Aorta (tissue), 5 donors: ENCODE measurements around the gene CLEC2D. TPM values are rescaled to one million over a fixed set of nuclear protein-coding genes. Genes with fewer than 3 reads are reported as not detected.

ENCODE experiments used
- ATAC-seq: fragments of 200-7000 bp; cut with Tn5 transposase; one replicate; pipeline ENCODE4 v1.9.1; 2022; ENCODE audit warnings: moderate library complexity; ENCODE audit not compliant: low FRiP score
- DNase-seq, 2 donors: peaks; one replicate each; pipeline ENCODE4 v3.0.0-alpha.2; 2020
- H3K27ac ChIP-seq, 2 donors: one replicate each; pipeline ENCODE4 v1.5.1; 2013; ENCODE audit warnings: low read length in 2 of 2, mild to moderate bottlenecking in 2 of 2, moderate library complexity in 2 of 2, control low read depth in 1 of 2, inconsistent platforms in 1 of 2, low read depth in 1 of 2
- H3K27me3 ChIP-seq, 2 donors: one replicate each; pipeline ENCODE4 v1.6.1; 2013; ENCODE audit warnings: control low read depth in 1 of 2, low read length in 1 of 2, mild to moderate bottlenecking in 1 of 2, moderate library complexity in 1 of 2; ENCODE audit not compliant: insufficient read depth in 2 of 2, control insufficient read depth in 1 of 2
- H3K36me3 ChIP-seq, 2 donors: one replicate each; pipeline ENCODE4 v1.6.1; 2013; ENCODE audit warnings: control low read depth in 1 of 2, low read length in 1 of 2, mild to moderate bottlenecking in 1 of 2; ENCODE audit not compliant: insufficient read depth in 2 of 2, control insufficient read depth in 1 of 2
- H3K4me1 ChIP-seq, 2 donors: one replicate each; pipeline ENCODE4 v1.6.1; 2013; ENCODE audit warnings: low read length in 2 of 2, control low read depth in 1 of 2, mild to moderate bottlenecking in 1 of 2, moderate library complexity in 1 of 2; ENCODE audit not compliant: insufficient read depth in 2 of 2, control insufficient read depth in 1 of 2
- H3K4me3 ChIP-seq, 2 donors: one replicate each; pipeline ENCODE4 v1.5.1; 2013; ENCODE audit warnings: low read length in 2 of 2, control low read depth in 1 of 2, mild to moderate bottlenecking in 1 of 2
- H3K9me3 ChIP-seq: one replicate; pipeline ENCODE4 v1.6.1; 2013; ENCODE audit warnings: mild to moderate bottlenecking, low read length; ENCODE audit not compliant: control insufficient read depth
- WGBS, 2 donors: extraction: QIAGEN DNeasy Blood & Tissue Kit; methylation state at CpG; one replicate each; pipeline ENCODE4 v1.1.7; 2013; 5-methylcytosine and 5-hydroxymethylcytosine counted together
- intact Hi-C, 2 donors: fragments of 100-400 bp; cut with DNase I; formaldehyde crosslinking; loops; one replicate each; pipeline versions ENCODE4 v1.14.2 to v1.15.0; 2022
- polyA plus RNA-seq, 2 donors: library from polyadenylated mRNA; stranded (reverse); fragments of 200-250 nt; gene quantifications; one replicate each; pipeline ENCODE4 v1.2.3, GENCODE V29; 2013
- total RNA-seq, 2 donors: library from RNA; stranded (reverse); fragmentation: NEBNext Ultra II Directional; extraction: Animal tissue kit (Norgen Biotek cat#: 25700); gene quantifications; one replicate each; pipeline ENCODE4 v1.2.1, GENCODE V29; 2021
- donor health status: healthy with polysubstance abuse.
- donor health status: Bipolar disorder and iron deficiency.
- donor health status: DM: no; HTN: no; CAD: no.
- donor health status: DM: no; HTN: no; CAD: no.
- donor health status: DM: yes; HTN: yes; CAD: no.

Gene CLEC2D
- total and polyA plus RNA-seq, 4 donors, result 0.25 to 36.5 (median 9.5) TPM

- DNase-seq (no peak), ATAC-seq (no peak)
- WGBS, 2 donors, result 51 to 69% methylated on average over 5 of the region's 5 CpGs
- H3K27ac ChIP-seq, result no peak overlapping the region
- H3K27me3 ChIP-seq, result no peaks in the 10 kb centered on the region
- intact Hi-C loops, result no loop called here
- H3K4me1 ChIP-seq, result no peaks in the 10 kb centered on the region
- H3K9me3 ChIP-seq, result no peaks in the 10 kb centered on the region
- H3K4me3 ChIP-seq, result peak overlapping the region in 1 of 2 donors; percentile 51
- H3K36me3 ChIP-seq, result no peaks in the 10 kb centered on the region
These were observed 20.0 kb upstream of the CLEC2D start for GRCh38 chr12:9649532-9649940.

DNA sequence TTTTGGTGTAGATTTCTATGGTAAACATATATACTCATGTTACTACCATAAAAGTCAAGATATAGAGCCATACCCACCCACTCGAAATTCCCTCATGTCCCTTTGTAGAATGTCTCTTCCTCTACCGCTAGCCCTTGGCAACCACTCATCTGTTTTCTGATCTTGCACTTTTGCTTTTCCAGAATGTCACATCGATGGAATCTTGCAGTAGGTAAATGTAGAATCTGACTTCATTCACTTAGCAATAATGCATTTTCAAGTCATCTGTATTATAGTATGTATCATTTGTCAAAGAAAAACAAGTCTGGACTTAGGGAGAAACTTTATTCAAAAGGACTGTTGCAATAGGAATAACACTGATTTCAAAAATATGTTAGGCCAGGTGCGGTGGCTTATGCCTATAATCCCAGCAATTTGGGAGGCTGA lies 19.3 kb upstream of the CLEC2D start:
- ATAC-seq (no peak), DNase-seq (no peak)
- WGBS, 2 donors, result 80 to 81% methylated on average over 4 of the region's 4 CpGs
- no peak overlapping the region for H3K27ac ChIP-seq
- no peaks in the 10 kb centered on the region for H3K4me1 ChIP-seq
- H3K27me3 ChIP-seq, result no peaks in the 10 kb centered on the region
- H3K4me3 ChIP-seq, result no peak overlapping the region
- no peaks in the 10 kb centered on the region for H3K9me3 ChIP-seq
- H3K36me3 ChIP-seq, result no peaks in the 10 kb centered on the region
- intact Hi-C loops, result no loop called here

DNA sequence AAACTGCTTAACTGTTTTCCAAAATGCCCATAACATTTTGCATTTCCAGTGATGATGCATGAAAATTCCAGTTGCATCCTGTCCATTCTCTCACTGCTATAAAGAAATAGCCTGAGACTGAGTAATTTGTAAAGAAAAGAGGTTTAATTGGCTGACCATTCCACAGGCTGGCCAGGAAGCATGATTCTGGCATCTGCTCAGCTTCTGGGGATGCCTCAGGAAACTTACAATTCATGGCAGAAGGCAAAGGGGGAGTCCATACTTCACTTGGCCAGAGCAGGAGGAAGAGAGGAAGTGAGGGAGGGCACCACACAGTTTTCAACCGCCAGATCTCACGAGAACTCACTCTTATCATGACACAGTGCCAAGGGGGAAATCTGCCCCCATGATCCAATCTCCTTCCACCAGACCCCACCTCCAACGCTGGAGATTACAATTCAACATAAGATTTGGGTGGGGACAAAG lies 18.2 kb upstream of the CLEC2D start:
- no peaks in the 10 kb centered on the region for H3K4me1 ChIP-seq
- no peaks in the 10 kb centered on the region for H3K36me3 ChIP-seq
- no peak for DNase-seq
- no peaks in the 10 kb centered on the region for H3K9me3 ChIP-seq
- H3K27me3 ChIP-seq, result no peaks in the 10 kb centered on the region
- no peak for ATAC-seq
- intact Hi-C loops, result no loop called here
- no peak overlapping the region for H3K4me3 ChIP-seq
- WGBS, 2 donors, result 77 to 79% methylated on average over 3 of the region's 3 CpGs
- no peak overlapping the region for H3K27ac ChIP-seq

DNA sequence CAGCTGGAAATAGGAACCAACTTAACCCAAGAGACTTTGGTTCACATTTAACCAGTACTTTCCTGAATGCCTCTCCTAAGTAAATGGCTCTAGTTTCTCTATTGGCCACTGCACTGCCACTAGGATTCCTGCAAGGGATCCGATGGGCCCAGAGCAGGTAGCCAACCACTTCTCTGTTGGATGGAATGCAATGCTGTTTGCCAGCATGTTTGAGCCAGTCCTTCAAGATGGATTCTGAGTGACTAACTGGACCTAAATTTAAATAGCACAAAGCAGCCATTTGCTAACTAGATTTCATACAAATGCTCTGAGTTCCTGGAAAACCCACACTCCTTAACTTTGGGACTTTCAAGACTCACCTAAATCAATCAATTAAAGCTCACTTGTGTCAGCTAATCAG lies 9.5 kb upstream of the CLEC2D start:
- no peak overlapping the region for H3K27ac ChIP-seq
- 59 to 99% methylated on average over 1 of the region's 1 CpG for WGBS, 2 donors
- no peaks in the 10 kb centered on the region for H3K9me3 ChIP-seq
- peaks cover 0 to 5% of the 10 kb centered on the region in 2 donors for H3K36me3 ChIP-seq
- intact Hi-C loops, result loop anchor here in 1 of 2 donors (5.0 kb wide), 1 partner anchor 998 kb away; the partner anchor contains the start of gene MFAP5
- no peak for DNase-seq
- ATAC-seq, result no peak
- no peak overlapping the region for H3K4me3 ChIP-seq
- H3K4me1 ChIP-seq, result no peaks in the 10 kb centered on the region
- no peaks in the 10 kb centered on the region for H3K27me3 ChIP-seq

DNA sequence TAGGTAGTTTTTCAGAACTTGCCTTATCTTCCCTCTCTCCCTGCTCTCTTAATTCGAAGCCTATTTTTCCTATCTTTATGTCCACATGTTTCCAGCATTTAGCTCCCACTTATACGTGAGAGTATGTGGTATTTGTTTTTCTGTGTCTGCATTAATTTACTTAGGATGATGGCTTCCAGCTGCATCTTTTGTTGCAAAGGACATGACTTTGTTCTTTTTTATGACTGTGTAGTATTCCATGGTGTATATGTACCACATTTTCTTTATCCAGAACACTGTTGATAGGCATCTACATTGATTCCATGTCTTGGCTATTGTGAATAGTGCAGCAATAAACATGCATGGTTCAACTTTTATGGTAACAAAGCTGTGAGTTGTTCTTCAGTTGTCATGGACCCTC lies 7.8 kb upstream of the CLEC2D start:
- H3K9me3 ChIP-seq, result no peaks in the 10 kb centered on the region
- ATAC-seq (no peak), DNase-seq (no peak)
- no peaks in the 10 kb centered on the region for H3K27me3 ChIP-seq
- no peaks in the 10 kb centered on the region for H3K4me1 ChIP-seq
- no peak overlapping the region for H3K27ac ChIP-seq
- intact Hi-C loops, result loop anchor here in 1 of 2 donors (5.0 kb wide), 1 partner anchor 999 kb away; the partner anchor contains the start of gene MFAP5
- peaks cover 0 to 5% of the 10 kb centered on the region in 2 donors for H3K36me3 ChIP-seq
- WGBS, 2 donors, result 94 to 95% methylated on average over 2 of the region's 2 CpGs
- no peak overlapping the region for H3K4me3 ChIP-seq

DNA sequence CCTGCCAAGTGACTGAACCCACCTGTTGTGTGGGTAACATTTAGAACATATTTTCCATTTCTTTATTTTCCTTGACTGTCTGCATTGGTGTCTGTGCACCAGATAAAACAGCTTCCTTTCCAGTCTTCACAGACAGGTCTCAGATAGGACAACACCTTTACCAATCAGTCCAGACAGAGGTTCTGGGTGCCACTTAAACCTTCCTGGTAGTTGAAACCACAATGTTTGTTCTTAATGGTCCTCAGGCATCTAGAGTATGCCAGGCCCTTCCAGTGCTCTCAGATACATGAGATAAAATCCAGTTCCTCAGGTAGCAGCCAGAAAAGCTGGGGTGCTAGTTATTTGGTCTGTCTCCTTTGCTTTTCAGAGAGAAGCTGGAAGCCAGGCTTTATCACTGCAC lies 7.0 kb upstream of the CLEC2D start:
- no peak overlapping the region for H3K27ac ChIP-seq
- no peak for DNase-seq
- H3K4me3 ChIP-seq, result no peak overlapping the region
- peaks cover 0 to 5% of the 10 kb centered on the region in 2 donors for H3K36me3 ChIP-seq
- no peaks in the 10 kb centered on the region for H3K9me3 ChIP-seq
- ATAC-seq, result no peak
- intact Hi-C loops, result loop anchor here in 1 of 2 donors (5.0 kb wide), 1 partner anchor 1000 kb away; the partner anchor contains the start of gene MFAP5
- H3K4me1 ChIP-seq, result no peaks in the 10 kb centered on the region
- no peaks in the 10 kb centered on the region for H3K27me3 ChIP-seq

GRCh38 chr12:9667403-9668160 lies 1.9 kb upstream of the CLEC2D start:
- Histone ChIP-seq H3K4me1 (no peaks in the 10 kb centered on the region), H3K36me3 (no peaks in the 10 kb centered on the region), H3K27ac (no peak overlapping the region), H3K9me3 (no peaks in the 10 kb centered on the region), H3K4me3 (no peak overlapping the region), H3K27me3 (no peaks in the 10 kb centered on the region)
- no peak for ATAC-seq
- intact Hi-C loops, result no loop called here
- 77 to 81% methylated on average over 2 of the region's 2 CpGs for WGBS, 2 donors
- DNase-seq, result no peak

DNA sequence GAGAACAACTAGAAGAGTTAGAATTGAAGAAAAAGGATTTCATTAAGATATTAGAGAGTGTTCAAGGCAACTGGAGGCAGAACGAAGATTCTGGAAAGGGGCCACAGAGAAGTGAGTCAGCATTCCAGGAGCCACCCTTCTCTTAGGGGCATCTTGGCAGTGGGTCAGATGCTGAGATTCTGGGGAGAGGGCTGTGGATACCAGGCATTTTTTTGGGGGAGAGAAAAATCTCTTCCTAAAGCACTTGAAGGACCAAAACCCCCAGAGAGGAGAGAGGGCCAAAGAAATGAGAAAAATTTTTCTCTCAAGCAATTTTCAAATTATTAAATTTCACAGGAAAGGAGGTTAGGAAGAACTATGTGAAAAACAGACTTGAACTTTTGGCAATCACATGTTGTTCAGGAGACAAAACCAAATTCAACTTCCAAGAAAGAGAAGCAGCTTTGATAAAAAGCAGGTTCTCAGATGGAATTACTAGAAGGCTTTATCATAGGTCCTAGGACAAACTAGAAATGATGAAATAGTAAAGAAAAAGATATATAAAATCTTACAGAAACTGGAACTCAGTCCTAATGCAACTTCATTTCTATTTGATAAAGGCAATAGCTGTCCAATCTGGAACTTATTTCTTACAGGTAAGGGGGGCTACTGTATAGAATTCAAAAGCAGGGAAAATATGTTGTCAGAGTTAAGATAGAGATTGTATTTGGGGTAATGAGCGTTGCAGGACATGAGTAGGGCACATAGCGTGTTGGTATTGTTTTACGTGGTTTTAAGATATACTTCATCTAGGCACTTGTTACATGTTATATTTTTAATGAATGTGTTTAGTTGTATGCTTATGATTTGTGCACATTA lies 1.1 kb upstream of the CLEC2D start:
- H3K36me3 ChIP-seq, result no peaks in the 10 kb centered on the region
- 75 to 77% methylated on average over 4 of the region's 4 CpGs for WGBS, 2 donors
- no peaks in the 10 kb centered on the region for H3K27me3 ChIP-seq
- H3K9me3 ChIP-seq, result no peaks in the 10 kb centered on the region
- DNase-seq (no peak), ATAC-seq (no peak)
- no peaks in the 10 kb centered on the region for H3K4me1 ChIP-seq
- no peak overlapping the region for H3K4me3 ChIP-seq
- no peak overlapping the region for H3K27ac ChIP-seq
- intact Hi-C loops, result no loop called here
